Esophagus squamous epithelium (tissue), 4 donors: Measurements from ENCODE around the gene C6orf62.
"Not testable (repeated sequence)": the region's sequence is repeated elsewhere in the genome, so short reads cannot be mapped to it uniquely, and the experiment has no call there.

Experiments
- POLR2A ChIP-seq, 4 donors: fragments of 450-650 bp; IDR thresholded peaks; one replicate each; pipeline ENCODE4 v1.6.1; 2017; ENCODE audit warnings: antibody characterized with exemption in 4 of 4, mild to moderate bottlenecking in 4 of 4, moderate library complexity in 3 of 4
- TF ChIP-seq, protein P1 (sequence below), 6 experiments: fragments of 450-650 bp in 4 of 6; fragments of 200-600 bp in 2 of 6; sonication (generic) in 2 of 6; IDR thresholded peaks; one replicate each; pipeline ENCODE4 v1.5.1; 2016 to 2019; ENCODE audit warnings: antibody characterized with exemption in 6 of 6, mild to moderate bottlenecking in 4 of 6, moderate library complexity in 4 of 6

- not testable (repeated sequence) for TF ChIP-seq POLR2A (IDR thresholded peaks at IDR 0.05)
- TF ChIP-seq, protein P1, sequence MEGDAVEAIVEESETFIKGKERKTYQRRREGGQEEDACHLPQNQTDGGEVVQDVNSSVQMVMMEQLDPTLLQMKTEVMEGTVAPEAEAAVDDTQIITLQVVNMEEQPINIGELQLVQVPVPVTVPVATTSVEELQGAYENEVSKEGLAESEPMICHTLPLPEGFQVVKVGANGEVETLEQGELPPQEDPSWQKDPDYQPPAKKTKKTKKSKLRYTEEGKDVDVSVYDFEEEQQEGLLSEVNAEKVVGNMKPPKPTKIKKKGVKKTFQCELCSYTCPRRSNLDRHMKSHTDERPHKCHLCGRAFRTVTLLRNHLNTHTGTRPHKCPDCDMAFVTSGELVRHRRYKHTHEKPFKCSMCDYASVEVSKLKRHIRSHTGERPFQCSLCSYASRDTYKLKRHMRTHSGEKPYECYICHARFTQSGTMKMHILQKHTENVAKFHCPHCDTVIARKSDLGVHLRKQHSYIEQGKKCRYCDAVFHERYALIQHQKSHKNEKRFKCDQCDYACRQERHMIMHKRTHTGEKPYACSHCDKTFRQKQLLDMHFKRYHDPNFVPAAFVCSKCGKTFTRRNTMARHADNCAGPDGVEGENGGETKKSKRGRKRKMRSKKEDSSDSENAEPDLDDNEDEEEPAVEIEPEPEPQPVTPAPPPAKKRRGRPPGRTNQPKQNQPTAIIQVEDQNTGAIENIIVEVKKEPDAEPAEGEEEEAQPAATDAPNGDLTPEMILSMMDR (IDR thresholded peaks at IDR 0.05): not testable (repeated sequence)
Observed at GRCh38 chr6:24670492-24670891, 48.5 kb downstream of the C6orf62 start.
